Stimulated activated CD8-positive, alpha-beta memory T cell treated with anti-CD3 and anti-CD28 coated beads, Interleukin-7, amount 100 ng/mL, for 48 hours (primary cell): Measurements from ENCODE around the gene MORN5.

ENCODE experiments used
- DNase-seq, 2 donors: peaks; one replicate each; pipeline ENCODE4 v3.0.0-alpha.2; 2020; ENCODE audit warnings: low read depth in 1 of 2; ENCODE audit errors: extremely low read depth in 1 of 2

Gene MORN5

GRCh38 chr9:122228191-122228567, 68.5 kb downstream of the MORN5 start:
- no peak for DNase-seq

DNA sequence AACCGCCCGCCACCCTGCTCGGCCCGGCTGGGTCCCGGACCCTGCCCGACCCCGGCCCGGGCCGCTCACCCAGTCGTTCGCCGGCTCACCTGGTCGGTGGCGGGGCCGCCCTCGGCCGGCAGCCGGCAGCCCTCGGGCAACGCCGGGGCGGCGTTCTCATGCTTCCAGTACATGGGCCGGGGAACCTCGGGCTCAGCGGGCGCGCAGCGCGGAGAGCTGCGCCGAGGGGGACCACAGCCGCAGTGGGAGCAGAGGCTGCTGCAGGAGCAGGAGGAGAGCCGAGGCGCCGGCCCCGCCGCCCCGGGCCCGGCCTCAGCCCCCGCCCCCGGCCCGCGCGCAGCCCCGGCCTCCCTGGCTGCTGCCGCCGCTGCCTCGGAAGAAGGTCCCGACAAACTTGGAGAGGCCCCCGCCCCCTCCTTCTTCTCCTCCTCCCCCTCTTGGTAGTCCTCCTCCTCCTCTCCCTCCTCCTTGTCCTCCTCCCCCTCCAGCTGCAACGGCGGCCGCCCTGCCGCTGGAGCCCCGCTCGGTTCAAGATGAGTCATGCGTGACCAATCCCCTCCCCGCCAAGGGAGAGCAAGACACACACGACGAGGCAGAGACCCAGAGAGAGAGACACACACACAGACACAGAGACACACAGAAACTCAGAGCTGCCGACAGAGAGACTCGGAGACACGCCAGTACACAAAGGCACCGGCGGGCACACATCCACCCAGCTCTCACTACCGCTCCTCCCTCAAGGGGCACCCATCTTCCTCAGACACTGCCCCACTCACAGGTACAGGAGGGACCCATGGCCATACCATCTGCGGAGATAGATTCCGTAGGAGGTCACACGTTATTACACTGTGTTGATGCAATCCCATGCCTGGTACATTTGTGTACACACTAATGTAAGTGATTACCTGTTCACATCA, 69.1 kb downstream of the MORN5 start, which contains the start of gene LHX6:
Gene LHX6 (minus strand): TSS at position 390 of the 917 bp plus-strand sequence. CDS start 217 bp downstream, at position 173.
- no peak for DNase-seq

DNA sequence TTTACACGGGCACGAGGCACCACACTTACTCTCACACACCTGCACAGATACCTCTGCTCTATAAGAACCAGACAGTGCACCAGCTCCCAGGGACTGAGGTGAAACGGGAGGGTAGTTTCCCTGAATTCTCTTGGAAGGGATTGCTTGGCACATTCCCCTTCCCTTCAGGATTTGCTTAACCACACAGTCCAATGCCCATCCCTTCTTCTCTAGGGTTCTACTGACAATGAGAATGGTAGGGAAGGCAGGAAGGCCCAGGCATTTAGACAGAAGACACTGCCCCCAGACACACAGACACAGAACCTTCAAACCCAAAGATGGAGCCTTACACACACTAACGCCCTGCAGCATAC, 69.8 kb downstream of the MORN5 start:
- no peak for DNase-seq

DNA sequence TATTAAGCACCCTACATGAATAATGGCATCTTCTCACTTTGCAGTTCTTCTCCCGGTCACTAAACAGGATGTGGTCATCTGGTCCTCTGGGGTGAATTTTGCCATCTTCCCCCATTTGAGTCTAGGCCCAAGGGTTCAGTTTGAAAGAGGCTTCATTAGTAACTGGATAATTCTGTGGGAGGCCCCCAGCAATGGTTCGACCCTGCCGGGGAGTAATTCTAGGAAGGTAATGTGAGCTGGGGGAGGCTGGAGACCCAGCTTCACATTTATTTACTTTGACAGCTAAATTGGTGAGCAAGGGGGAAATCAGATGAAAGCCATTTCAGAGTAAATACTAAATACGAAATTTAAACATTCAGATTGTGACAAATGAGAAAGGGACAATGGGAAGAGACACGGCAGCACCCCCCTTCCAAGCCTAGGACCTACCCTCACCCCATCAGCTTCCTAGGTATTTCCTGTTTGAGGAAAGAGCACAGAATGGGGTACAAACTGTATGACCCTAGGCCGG, 73.1 kb downstream of the MORN5 start:
- DNase-seq = no peak

DNA sequence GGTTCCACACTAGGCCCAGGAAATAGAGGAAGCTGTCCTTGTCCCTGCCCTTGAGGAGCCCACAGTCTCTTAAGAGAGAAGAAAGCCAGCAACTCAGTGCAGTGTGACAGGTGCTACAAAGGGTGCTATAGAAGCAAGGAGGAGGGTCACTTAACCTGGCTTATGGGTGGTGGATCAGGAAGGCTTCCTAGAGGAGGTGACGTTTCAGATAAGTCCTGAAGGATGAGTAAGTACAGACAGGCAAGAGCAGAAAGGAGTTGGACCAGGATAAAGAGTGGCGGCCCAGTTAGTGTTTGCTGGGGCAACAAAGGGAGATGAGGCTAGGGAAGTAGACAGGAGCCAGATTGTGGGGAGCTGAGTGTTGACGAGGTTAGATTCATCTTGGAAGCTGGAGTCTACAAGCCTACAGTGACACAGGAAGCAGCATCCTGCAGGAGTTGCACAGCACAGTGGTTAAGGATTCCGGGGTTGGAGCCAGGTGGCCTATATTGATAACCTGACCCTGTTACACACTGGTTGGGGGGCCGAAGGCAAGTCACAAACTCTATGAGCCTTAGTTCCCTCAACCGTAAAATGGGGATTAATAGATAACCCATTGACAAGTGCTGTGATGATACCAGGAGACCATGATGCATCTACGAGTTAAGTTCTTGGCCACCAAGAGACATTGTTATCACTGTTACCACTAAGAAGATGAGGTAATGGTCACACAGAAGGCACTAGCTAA, 74.5 kb downstream of the MORN5 start:
- no peak for DNase-seq

- no peak for DNase-seq
Measured at GRCh38 chr9:122236681-122237080, 77.0 kb downstream of the MORN5 start.

DNA sequence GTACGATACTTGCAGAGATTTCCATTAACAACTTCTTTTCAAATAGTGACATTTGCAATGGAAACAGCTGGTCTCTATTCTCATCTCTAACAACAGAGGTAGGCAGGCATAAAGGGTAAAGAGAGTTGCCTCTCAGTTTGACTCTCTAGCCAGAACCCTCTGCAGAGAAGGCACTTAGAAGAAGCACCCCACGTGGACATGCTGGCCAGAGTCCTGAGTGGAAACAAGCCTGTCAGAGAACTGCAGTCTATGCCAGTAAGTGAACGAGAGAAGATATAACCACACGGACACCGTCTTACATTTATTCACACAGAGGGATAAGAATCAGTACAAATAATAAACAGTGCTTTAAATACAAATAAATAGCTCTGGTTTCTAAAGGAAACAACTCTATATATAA, 80.0 kb downstream of the MORN5 start:
- no peak for DNase-seq

- no peak for DNase-seq
Measured at GRCh38 chr9:122244349-122244748, 84.6 kb downstream of the MORN5 start.

- DNase-seq = no peak
Measured at GRCh38 chr9:122246666-122247065, 87.0 kb downstream of the MORN5 start.

DNA sequence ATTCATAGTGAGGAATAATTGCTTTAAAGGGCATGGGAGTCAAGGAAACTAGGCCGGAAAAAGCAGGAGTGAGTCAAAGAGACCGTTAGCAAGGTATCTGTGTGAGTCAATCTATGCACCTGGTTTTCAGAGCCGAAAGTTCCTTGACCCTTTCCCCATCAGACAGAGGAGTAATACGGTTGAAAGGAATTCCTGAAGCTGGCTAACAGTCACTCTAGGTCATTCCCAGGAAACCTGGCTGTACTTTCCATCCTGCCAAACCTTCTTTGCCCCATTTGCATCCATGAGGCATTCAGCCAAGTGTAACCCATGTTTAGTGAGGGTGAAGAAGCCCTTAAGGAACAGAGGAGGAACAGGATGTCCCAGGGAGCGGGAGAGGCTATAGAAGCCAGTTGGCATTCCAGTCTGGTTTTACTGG, 88.7 kb downstream of the MORN5 start:
- DNase-seq = no peak
